ENCODE results near the gene MGST3. TPM values are rescaled to one million over a fixed set of nuclear protein-coding genes. Genes with fewer than 3 reads are reported as not detected.

Gene MGST3
- total RNA-seq, 2 donors from 2014 or later = 491 to 509 TPM

- no peaks in the 10 kb centered on the region for H3K4me1 ChIP-seq
- no peak for TF ChIP-seq CTCF (IDR thresholded peaks at IDR 0.05)
- no peak overlapping the region for H3K27ac ChIP-seq
- H3K27me3 ChIP-seq = no peaks in the 10 kb centered on the region
- no peaks in the 10 kb centered on the region for H3K36me3 ChIP-seq
- H3K4me3 ChIP-seq = no peak overlapping the region
- DNase-seq (ENCODE audit: low spot score) = no peak
- H3K9me3 ChIP-seq = no peaks in the 10 kb centered on the region
These were observed 7.4 kb upstream of the MGST3 start for GRCh38 chr1:165623624-165624023.

- no peak overlapping the region for H3K27ac ChIP-seq
- H3K36me3 ChIP-seq = no peaks in the 10 kb centered on the region
- TF ChIP-seq CTCF (IDR thresholded peaks at IDR 0.05) = no peak
- DNase-seq (ENCODE audit: low spot score) = no peak
- H3K9me3 ChIP-seq = no peaks in the 10 kb centered on the region
- H3K27me3 ChIP-seq = no peaks in the 10 kb centered on the region
- no peak overlapping the region for H3K4me3 ChIP-seq
- H3K4me1 ChIP-seq = no peaks in the 10 kb centered on the region
These were observed 6.6 kb upstream of the MGST3 start for GRCh38 chr1:165624441-165624840.

GRCh38 chr1:165628147-165628822 is 2.7 kb upstream of the MGST3 start:
- no peak overlapping the region for H3K27ac ChIP-seq
- no peaks in the 10 kb centered on the region for H3K9me3 ChIP-seq
- no peaks in the 10 kb centered on the region for H3K36me3 ChIP-seq
- H3K27me3 ChIP-seq = no peaks in the 10 kb centered on the region
- no peak for TF ChIP-seq CTCF (IDR thresholded peaks at IDR 0.05)
- H3K4me3 ChIP-seq = no peak overlapping the region
- peaks cover 0 to 18% of the 10 kb centered on the region in 2 donors for H3K4me1 ChIP-seq
- DNase-seq (ENCODE audit: low spot score) = no peak

- H3K27me3 ChIP-seq = no peaks in the 10 kb centered on the region
- DNase-seq (ENCODE audit: low spot score) = no peak
- H3K4me3 ChIP-seq = no peak overlapping the region
- H3K27ac ChIP-seq = no peak overlapping the region
- no peak for TF ChIP-seq CTCF (IDR thresholded peaks at IDR 0.05)
- no peaks in the 10 kb centered on the region for H3K9me3 ChIP-seq
- H3K36me3 ChIP-seq = no peaks in the 10 kb centered on the region
- H3K4me1 ChIP-seq = peaks cover 0 to 27% of the 10 kb centered on the region in 2 donors
These were observed 1.9 kb upstream of the MGST3 start for GRCh38 chr1:165629151-165629550.

GRCh38 chr1:165629848-165630628 is 996 bp upstream of the MGST3 start:
- H3K4me3 ChIP-seq = peak overlapping the region; percentile 88 to 95
- peaks cover 0 to 36% of the 10 kb centered on the region in 2 donors for H3K4me1 ChIP-seq
- H3K27me3 ChIP-seq = no peaks in the 10 kb centered on the region
- H3K9me3 ChIP-seq = no peaks in the 10 kb centered on the region
- no peak for DNase-seq (ENCODE audit: low spot score)
- no peaks in the 10 kb centered on the region for H3K36me3 ChIP-seq
- H3K27ac ChIP-seq = peak overlapping the region; percentile 93 to 99
- no peak for TF ChIP-seq CTCF (IDR thresholded peaks at IDR 0.05)
